Measurements from ENCODE around the gene KIAA1755. TPM values are rescaled to one million over a fixed set of nuclear protein-coding genes. Genes with fewer than 3 reads are reported as not detected.

The KIAA1755 gene
- total RNA-seq, 4 donors from 2014 or later, result 1.1 to 3.6 (median 2.1) TPM

DNA sequence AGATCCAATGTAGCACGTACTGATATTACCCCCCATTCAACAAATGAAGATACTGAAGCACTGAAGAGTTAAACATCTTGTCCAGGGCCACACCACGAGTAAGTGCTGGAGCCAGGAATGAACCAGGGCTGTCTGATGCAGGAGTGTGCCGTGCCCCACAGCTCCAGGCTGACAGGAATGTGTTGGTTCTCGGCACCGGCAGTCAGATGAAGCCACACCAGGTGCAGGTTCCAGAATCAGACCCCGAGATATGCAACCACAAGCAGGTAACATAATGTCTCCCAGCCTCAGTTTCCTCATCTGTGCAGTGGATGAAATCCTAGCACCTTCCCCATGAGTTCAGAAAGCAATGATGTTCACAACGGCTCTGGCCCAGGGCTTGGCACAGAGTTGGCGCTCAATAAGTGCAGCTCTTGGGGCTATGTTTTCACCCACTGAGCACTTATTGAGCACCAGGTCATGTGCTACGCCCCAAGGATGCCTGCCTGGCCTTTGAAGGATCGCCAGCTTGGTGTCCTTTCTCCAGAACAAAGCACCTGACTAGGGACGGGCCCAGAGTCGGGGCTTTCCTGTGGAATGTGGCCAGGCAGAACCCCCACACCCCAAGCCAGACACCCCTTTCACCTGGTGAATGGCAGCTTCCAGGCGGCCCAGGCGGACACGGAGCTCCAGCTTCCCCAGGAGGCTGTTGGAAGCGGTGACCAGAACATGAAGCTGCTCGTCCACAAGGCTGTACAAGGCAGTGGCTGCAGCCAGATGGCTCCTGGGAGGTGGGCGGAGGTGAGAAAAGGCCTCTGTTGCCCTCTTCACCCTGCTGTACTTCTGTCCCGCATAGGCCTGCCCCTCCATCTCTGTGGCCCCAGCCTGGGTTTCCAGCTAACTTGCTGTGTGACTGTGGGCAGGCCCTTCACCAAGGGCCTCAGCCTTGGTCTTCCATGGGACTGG lies 41.3 kb downstream of the KIAA1755 start:
- TF ChIP-seq, protein P1, sequence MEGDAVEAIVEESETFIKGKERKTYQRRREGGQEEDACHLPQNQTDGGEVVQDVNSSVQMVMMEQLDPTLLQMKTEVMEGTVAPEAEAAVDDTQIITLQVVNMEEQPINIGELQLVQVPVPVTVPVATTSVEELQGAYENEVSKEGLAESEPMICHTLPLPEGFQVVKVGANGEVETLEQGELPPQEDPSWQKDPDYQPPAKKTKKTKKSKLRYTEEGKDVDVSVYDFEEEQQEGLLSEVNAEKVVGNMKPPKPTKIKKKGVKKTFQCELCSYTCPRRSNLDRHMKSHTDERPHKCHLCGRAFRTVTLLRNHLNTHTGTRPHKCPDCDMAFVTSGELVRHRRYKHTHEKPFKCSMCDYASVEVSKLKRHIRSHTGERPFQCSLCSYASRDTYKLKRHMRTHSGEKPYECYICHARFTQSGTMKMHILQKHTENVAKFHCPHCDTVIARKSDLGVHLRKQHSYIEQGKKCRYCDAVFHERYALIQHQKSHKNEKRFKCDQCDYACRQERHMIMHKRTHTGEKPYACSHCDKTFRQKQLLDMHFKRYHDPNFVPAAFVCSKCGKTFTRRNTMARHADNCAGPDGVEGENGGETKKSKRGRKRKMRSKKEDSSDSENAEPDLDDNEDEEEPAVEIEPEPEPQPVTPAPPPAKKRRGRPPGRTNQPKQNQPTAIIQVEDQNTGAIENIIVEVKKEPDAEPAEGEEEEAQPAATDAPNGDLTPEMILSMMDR (IDR thresholded peaks at IDR 0.05; ENCODE audit: low read depth), result no peak

DNA sequence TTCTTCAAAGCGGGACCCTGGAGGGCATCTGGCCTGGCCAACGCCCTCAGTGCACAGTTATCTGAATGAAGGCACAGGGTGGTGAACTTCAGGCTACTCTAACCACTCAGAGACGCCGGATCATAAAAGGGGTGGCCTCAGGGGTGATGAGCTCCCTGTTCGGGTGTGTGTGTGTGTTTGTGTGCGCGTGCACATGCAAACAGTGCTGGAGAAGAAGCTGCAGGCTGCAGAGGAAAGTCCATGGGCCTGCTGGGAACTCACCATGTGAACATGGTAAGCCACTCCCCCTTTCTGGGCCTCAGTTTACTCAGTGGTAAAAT lies 42.0 kb downstream of the KIAA1755 start:
- TF ChIP-seq, protein P1 (IDR thresholded peaks at IDR 0.05; ENCODE audit: low read depth), result no peak

DNA sequence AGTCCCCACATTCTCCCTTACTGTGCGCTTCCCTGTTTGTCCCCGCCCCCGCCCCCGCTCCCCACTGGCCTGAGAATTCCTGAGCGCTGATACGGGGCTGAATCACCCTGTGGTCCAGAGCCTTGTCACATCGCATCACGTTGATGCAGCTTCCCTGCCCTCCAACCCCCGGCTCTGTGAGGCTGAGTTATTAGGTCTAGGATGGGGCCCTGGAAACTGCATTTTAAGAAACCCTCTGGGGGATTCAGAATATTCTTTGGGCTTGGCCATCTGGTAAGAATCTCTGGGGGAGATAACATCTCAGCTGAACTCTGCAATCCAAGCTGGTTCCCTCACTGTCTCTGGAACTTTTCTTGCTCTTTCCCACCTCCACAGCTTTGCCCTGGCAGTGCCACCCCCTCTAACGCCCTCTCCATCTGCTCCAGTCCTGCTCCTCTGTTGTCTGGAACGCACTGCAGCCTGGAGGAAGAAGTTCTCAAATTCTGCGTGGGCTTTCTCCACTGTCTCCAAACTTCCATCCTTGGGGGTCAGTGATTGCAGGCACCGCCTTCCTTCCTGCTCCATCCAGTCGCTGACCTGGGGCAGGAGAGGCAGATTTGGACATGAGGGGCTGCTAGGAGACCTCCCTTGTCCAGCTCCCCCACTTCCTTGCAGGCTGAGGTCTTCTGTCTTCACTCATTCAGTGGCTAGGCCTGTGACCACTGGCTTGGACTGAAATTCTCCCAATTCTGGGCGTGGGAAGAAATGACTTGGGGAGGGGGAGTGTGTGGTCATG lies 42.6 kb downstream of the KIAA1755 start:
- TF ChIP-seq, protein P1 (IDR thresholded peaks at IDR 0.05; ENCODE audit: low read depth), result no peak

DNA sequence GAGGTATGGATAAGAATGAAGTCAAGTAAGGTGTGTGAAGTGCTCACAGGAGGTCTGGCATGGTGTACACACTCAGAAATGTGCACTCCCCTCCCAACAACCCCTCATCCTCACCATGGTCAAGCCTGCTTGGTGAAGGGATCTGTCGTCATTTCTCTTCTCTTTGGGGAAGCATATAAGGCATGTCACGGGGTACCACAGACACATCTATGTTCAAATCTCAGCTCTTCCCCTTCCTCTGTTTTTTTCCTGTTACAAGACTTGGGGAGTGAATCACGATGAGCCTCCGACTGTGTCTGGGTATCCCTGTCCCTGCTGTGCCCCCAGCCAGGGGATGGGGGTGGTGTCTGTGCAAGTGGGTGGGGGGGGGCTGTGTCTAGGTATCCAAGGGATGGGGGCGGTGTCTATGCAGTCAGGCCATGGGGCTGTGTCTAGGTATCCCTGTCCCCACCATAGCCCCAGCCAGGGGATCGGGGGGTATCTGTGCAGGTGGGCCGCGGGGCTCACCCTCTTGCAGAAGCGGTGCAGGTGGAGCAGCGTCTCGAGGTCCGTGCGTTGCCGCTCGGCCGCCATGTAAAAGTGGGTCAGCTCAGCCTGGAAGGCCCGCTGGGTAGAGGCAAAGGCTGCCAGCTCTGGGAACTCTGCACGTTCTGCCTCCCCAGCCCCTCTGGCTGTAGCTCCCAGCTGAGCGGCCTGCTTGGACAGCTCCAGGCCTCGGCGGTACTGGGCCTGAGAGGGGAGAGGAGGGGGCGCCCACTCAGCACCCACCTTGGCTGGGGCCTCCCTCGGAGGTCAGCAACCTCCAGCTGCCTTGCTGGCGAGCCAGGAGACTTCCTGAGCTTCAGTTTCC lies 43.6 kb downstream of the KIAA1755 start:
- TF ChIP-seq, protein P1 (IDR thresholded peaks at IDR 0.05; ENCODE audit: low read depth), result no peak

DNA sequence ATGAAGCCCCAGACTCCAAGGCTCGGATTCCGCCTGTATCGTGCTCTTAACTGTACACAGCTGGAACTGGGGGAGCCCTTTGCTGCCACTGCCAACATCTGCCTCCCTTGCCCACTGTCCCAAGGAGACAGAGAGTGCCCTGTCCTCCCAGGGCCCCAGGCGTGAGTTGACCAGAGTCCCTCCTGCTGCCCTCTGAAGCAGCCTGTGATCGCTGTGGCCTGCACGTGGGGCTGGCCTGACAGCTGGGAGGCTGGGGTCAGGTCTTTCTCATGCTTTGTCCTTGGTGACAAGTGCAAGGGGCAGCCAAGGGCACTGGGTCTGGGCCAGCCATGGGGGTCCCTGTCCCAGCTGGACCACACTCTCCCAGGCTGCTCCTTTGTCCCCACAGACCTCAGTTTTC lies 44.3 kb downstream of the KIAA1755 start:
- TF ChIP-seq, protein P1 (IDR thresholded peaks at IDR 0.05; ENCODE audit: low read depth), result no peak

DNA sequence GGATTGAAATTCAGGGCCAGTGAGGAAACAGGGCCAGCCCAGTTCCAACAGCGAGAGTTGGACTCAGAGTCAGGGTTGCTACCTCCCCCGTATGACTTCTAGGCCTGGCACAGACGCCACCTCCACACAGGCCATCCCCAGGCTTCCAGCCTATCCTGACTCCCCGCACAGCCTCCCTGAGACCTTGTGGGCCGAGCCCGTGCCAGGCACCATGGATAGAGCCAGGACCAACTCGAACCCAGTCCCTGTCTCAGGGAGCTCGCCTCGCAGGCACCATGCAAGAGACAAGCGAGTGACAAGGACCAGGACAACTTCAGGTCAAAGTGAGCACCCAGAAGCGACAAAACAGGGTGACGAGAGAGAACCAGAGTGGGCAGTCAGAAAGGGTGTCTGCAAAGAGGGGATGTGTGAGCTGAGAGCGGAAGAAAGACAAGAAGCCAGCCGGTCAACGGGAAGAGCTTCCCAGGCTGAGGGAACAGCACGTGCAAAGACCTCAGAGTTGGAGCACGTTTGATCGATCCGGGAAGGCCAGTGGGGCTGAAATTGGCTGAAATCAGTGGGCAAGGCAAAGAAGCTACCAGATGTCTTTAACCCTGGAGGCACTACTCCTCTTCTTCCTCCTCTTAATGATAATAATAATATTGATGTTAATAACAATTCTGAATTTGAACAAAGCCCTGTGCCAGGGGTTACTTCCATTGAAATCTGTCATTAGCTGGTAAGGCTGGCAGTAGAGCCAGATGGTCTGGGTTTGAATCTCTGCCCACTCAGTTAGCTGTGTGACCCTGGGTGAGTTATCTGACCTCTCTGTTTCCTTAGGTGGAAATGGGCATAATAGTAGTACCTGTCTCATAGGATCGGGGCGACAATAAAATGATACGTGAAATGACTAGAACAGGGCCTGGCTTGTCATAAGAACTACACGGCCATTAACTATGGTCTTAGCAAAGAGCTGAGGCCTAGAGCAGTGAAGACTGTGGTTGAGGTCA lies 45.0 kb downstream of the KIAA1755 start:
- TF ChIP-seq, protein P1 (IDR thresholded peaks at IDR 0.05; ENCODE audit: low read depth), result no peak
